Measurements from ENCODE around the gene DLG2. TPM values are rescaled to one million over a fixed set of nuclear protein-coding genes. Genes with fewer than 3 reads are reported as not detected.
A peak's percentile ranks its signal among the peaks of the same experiment; 100 is the strongest.

DLG2 gene
- total RNA-seq, 2 experiments from 2014 or later = 6.9 to 8.2 TPM

- no peaks in the 10 kb centered on the region for H3K4me1 ChIP-seq (ENCODE audit: insufficient read depth, low read length, poor library complexity, severe bottlenecking)
- H3K9me2 ChIP-seq (ENCODE audit: insufficient read depth, low read length) = no peaks in the 10 kb centered on the region
- H4K20me1 ChIP-seq (ENCODE audit: insufficient read depth, low read length) = no peaks in the 10 kb centered on the region
- intact Hi-C loops (cut with micrococcal nuclease; ENCODE audit: unreplicated experiment) = no loop called here
- DNase-seq (ENCODE audit: low spot score) = no peak
- no peak overlapping the region for H3K4me3 ChIP-seq (ENCODE audit: low read depth, low read length, poor library complexity, severe bottlenecking)
- no peak overlapping the region for H3K27ac ChIP-seq (ENCODE audit: low read depth, low read length, poor library complexity, severe bottlenecking)
- POLR2A ChIA-PET = interaction anchor here (0.9 kb wide), 1 partner anchor 9 kb away, joined by 3 read pairs; no protein-coding TSS in a partner anchor
- CTCF ChIA-PET (ENCODE audit: unreplicated experiment) = interaction anchor here (1.0 kb wide), 1 partner anchor 9 kb away, joined by 4 read pairs; no protein-coding TSS in a partner anchor
- no peak for TF ChIP-seq EZH2phosphoT487 (IDR thresholded peaks at IDR 0.05; ENCODE audit: borderline replicate concordance, low read depth, low read length)
- TF ChIP-seq CTCF (conservative IDR thresholded peaks at IDR 0.05; ENCODE audit: low read length) = no peak
- H2AFZ ChIP-seq (ENCODE audit: low read length) = no peak overlapping the region
- no peak overlapping the region for H3K4me2 ChIP-seq (ENCODE audit: low read length)
- no peaks in the 10 kb centered on the region for H3K79me2 ChIP-seq (ENCODE audit: insufficient read depth, low read depth, low read length)
- H3K36me3 ChIP-seq (ENCODE audit: insufficient read depth, low read length) = no peaks in the 10 kb centered on the region
- no peaks in the 10 kb centered on the region for H3K9me3 ChIP-seq (ENCODE audit: low read length)
- no TSS peak for BruUV-seq (replicated peaks)
These were observed 1781.3 kb downstream of the DLG2 start for GRCh38 chr11:83845797-83846196.

- no TSS peak for BruUV-seq (replicated peaks)
- Histone ChIP-seq H3K36me3 (ENCODE audit: insufficient read depth, low read length) (no peaks in the 10 kb centered on the region), H2AFZ (ENCODE audit: low read length) (no peak overlapping the region), H3K4me2 (ENCODE audit: low read length) (no peak overlapping the region), H3K4me3 (ENCODE audit: low read depth, low read length, poor library complexity, severe bottlenecking) (no peak overlapping the region), H3K9me2 (ENCODE audit: insufficient read depth, low read length) (no peaks in the 10 kb centered on the region), H3K79me2 (ENCODE audit: insufficient read depth, low read depth, low read length) (no peaks in the 10 kb centered on the region), H3K4me1 (ENCODE audit: insufficient read depth, low read length, poor library complexity, severe bottlenecking) (no peaks in the 10 kb centered on the region), H3K27ac (ENCODE audit: low read depth, low read length, poor library complexity, severe bottlenecking) (no peak overlapping the region), H4K20me1 (ENCODE audit: insufficient read depth, low read length) (no peaks in the 10 kb centered on the region), H3K9me3 (ENCODE audit: low read length) (no peaks in the 10 kb centered on the region)
- intact Hi-C loops (cut with micrococcal nuclease; ENCODE audit: unreplicated experiment) = no loop called here
- DNase-seq (ENCODE audit: low spot score) = no peak
- TF ChIP-seq CTCF (conservative IDR thresholded peaks at IDR 0.05; ENCODE audit: low read length) = no peak
- no peak for TF ChIP-seq EZH2phosphoT487 (IDR thresholded peaks at IDR 0.05; ENCODE audit: borderline replicate concordance, low read depth, low read length)
- POLR2A ChIA-PET = interaction anchor here (0.5 kb wide), 1 partner anchor 278 kb away, joined by 3 read pairs; no protein-coding TSS in a partner anchor
- CTCF ChIA-PET (ENCODE audit: unreplicated experiment) = no interaction called here
These were observed 1786.8 kb downstream of the DLG2 start for GRCh38 chr11:83840326-83840725.

GRCh38 chr11:83836883-83837654 lies 1790.1 kb downstream of the DLG2 start:
- POLR2A ChIA-PET = interaction anchor here (0.6 to 0.7 kb wide), 2 partner anchors 9 to 1579 kb away, joined by 3 read pairs; no protein-coding TSS in a partner anchor
- intact Hi-C loops (cut with micrococcal nuclease; ENCODE audit: unreplicated experiment) = loop anchor here (10.0 kb wide), 2 partner anchors 548 to 688 kb away; no protein-coding TSS in a partner anchor
- Histone ChIP-seq H3K9me3 (ENCODE audit: low read length) (no peaks in the 10 kb centered on the region), H3K4me2 (ENCODE audit: low read length) (no peak overlapping the region), H3K4me3 (ENCODE audit: low read depth, low read length, poor library complexity, severe bottlenecking) (no peak overlapping the region), H3K79me2 (ENCODE audit: insufficient read depth, low read depth, low read length) (no peaks in the 10 kb centered on the region), H4K20me1 (ENCODE audit: insufficient read depth, low read length) (no peaks in the 10 kb centered on the region), H3K27ac (ENCODE audit: low read depth, low read length, poor library complexity, severe bottlenecking) (no peak overlapping the region), H2AFZ (ENCODE audit: low read length) (no peak overlapping the region), H3K36me3 (ENCODE audit: insufficient read depth, low read length) (no peaks in the 10 kb centered on the region), H3K4me1 (ENCODE audit: insufficient read depth, low read length, poor library complexity, severe bottlenecking) (no peaks in the 10 kb centered on the region), H3K9me2 (ENCODE audit: insufficient read depth, low read length) (no peaks in the 10 kb centered on the region)
- CTCF ChIA-PET (ENCODE audit: unreplicated experiment) = interaction anchor here (0.6 to 1.1 kb wide), 3 partner anchors 8 to 544 kb away, joined by 3 to 4 read pairs (median 4); no protein-coding TSS in a partner anchor
- no TSS peak for BruUV-seq (replicated peaks)
- DNase-seq (ENCODE audit: low spot score) = peak; percentile 41
- TF ChIP-seq EZH2phosphoT487 (IDR thresholded peaks at IDR 0.05; ENCODE audit: borderline replicate concordance, low read depth, low read length) = no peak
- TF ChIP-seq CTCF (conservative IDR thresholded peaks at IDR 0.05; ENCODE audit: low read length) = peak; percentile 77
